Stimulated activated CD4-positive, alpha-beta T cell treated with anti-CD3 and anti-CD28 coated beads, Interleukin-1b, Interleukin-23, amount 100 ng/mL, for 4 hours (primary cell): ENCODE measurements around the gene TMEM272.

ENCODE experiments used
- DNase-seq, 2 donors: peaks; one replicate each; pipeline ENCODE4 v3.0.0-alpha.2; 2020; ENCODE audit warnings: low read depth in 2 of 2

TMEM272 gene

GRCh38 chr13:51849145-51850101 lies 4.4 kb upstream of the TMEM272 start:
- DNase-seq = peak in 1 of 2 donors; percentile 34

GRCh38 chr13:51848674-51849073 lies 3.7 kb upstream of the TMEM272 start:
- no peak for DNase-seq

- DNase-seq = no peak
These were observed 1.8 kb upstream of the TMEM272 start for GRCh38 chr13:51846756-51847155.

GRCh38 chr13:51845574-51846318 lies 769 bp upstream of the TMEM272 start:
- DNase-seq = no peak

- DNase-seq = no peak
These were observed 1.4 kb downstream of the TMEM272 start for GRCh38 chr13:51843529-51843928.

GRCh38 chr13:51841732-51842131 lies 3.2 kb downstream of the TMEM272 start:
- no peak for DNase-seq

- no peak for DNase-seq
These were observed 4.1 kb downstream of the TMEM272 start for GRCh38 chr13:51840917-51841316.

- no peak for DNase-seq
These were observed 5.1 kb downstream of the TMEM272 start for GRCh38 chr13:51839711-51840540.

- DNase-seq = no peak
These were observed 6.6 kb downstream of the TMEM272 start for GRCh38 chr13:51838240-51838846.

GRCh38 chr13:51837016-51837415 lies 8.0 kb downstream of the TMEM272 start:
- DNase-seq = no peak

- DNase-seq = no peak
These were observed 10.3 kb downstream of the TMEM272 start for GRCh38 chr13:51834581-51835171.

GRCh38 chr13:51833980-51834379 lies 11.0 kb downstream of the TMEM272 start:
- DNase-seq = no peak

- peak in 1 of 2 donors; percentile 48 for DNase-seq
These were observed 12.4 kb downstream of the TMEM272 start for GRCh38 chr13:51832471-51833152.

GRCh38 chr13:51831519-51831918 lies 13.5 kb downstream of the TMEM272 start:
- no peak for DNase-seq

- no peak for DNase-seq
These were observed 15.4 kb downstream of the TMEM272 start for GRCh38 chr13:51829568-51829899.

- no peak for DNase-seq
These were observed 16.0 kb downstream of the TMEM272 start for GRCh38 chr13:51828730-51829567.

GRCh38 chr13:51827254-51827653 lies 17.7 kb downstream of the TMEM272 start:
- no peak for DNase-seq

GRCh38 chr13:51826606-51827005 lies 18.4 kb downstream of the TMEM272 start:
- no peak for DNase-seq

GRCh38 chr13:51825681-51826254 lies 19.2 kb downstream of the TMEM272 start:
- DNase-seq = no peak
